Lower leg skin (tissue), 3 donors: ENCODE data around the gene ROS1.

ENCODE experiments used
- CTCF ChIP-seq, 3 donors: fragments of 450-650 bp; IDR thresholded peaks; one replicate each; pipeline ENCODE4 v1.5.1; 2016; ENCODE audit warnings: antibody characterized with exemption in 3 of 3, mild to moderate bottlenecking in 3 of 3, moderate library complexity in 2 of 3
- POLR2A ChIP-seq, 2 donors: fragments of 450-650 bp; IDR thresholded peaks; one replicate each; pipeline ENCODE4 v1.6.1; 2016 to 2017; ENCODE audit warnings: antibody characterized with exemption in 2 of 2, mild to moderate bottlenecking in 1 of 2, moderate library complexity in 1 of 2

GRCh38 chr6:117298941-117299340 lies 126.8 kb downstream of the ROS1 start:
- TF ChIP-seq CTCF (IDR thresholded peaks at IDR 0.05): no peak
- TF ChIP-seq POLR2A (IDR thresholded peaks at IDR 0.05): no peak
